Measurements from ENCODE around the gene NKAPL. TPM values are rescaled to one million over a fixed set of nuclear protein-coding genes. Genes with fewer than 3 reads are reported as not detected.

NKAPL gene
- total RNA-seq, 1 donor from 2014 or later: not detected

DNA sequence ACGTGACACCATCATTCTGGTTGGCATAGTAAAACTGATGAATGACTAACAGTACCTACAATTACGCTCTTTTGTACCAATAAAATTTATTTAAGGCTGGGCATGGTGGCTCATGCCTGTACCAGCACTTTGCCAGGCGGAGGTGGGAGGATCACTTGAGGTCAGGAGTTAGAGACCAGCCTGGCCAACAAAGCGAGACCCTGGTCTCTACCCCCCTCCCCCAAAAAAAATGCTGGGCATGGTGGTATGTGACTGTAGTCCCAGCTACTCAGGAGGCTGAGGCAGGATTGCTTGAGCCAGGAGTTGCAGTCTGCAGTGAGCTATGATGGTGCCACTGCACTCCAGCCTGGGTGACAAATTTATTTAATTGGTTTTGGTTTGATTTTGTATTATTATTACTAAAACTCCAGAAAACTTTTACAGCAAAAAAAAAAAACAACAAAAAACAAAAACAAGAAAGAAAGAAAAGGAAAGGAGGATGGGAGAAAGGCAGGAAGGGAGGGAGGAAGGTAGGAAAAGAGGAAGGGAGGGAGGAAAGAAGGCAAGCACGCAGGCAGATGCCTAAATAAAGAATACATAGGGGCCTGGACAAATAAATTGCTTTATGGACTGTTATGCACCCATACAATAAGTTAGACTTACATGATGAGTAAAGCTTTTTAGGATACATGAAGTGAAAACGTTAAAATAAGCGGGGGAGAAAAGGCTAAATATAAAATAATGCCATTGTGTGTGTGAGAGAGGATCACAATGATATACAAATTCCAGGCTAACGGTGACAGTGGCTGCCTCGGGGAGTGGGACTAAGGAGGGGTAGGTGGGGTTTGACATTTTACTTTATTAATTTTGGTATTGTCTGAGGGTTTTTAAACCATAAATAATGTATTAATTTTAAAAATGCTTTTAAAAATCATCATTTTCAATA lies 34.7 kb upstream of the NKAPL start:
- TF ChIP-seq, protein P1, sequence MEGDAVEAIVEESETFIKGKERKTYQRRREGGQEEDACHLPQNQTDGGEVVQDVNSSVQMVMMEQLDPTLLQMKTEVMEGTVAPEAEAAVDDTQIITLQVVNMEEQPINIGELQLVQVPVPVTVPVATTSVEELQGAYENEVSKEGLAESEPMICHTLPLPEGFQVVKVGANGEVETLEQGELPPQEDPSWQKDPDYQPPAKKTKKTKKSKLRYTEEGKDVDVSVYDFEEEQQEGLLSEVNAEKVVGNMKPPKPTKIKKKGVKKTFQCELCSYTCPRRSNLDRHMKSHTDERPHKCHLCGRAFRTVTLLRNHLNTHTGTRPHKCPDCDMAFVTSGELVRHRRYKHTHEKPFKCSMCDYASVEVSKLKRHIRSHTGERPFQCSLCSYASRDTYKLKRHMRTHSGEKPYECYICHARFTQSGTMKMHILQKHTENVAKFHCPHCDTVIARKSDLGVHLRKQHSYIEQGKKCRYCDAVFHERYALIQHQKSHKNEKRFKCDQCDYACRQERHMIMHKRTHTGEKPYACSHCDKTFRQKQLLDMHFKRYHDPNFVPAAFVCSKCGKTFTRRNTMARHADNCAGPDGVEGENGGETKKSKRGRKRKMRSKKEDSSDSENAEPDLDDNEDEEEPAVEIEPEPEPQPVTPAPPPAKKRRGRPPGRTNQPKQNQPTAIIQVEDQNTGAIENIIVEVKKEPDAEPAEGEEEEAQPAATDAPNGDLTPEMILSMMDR (IDR thresholded peaks at IDR 0.05): no peak
- Mint-ChIP-seq H3K27me3 (ENCODE audit: low read depth) (peaks cover 12% of the 10 kb centered on the region), H3K27ac (ENCODE audit: unreplicated experiment) (peak overlapping the region; percentile 85)

DNA sequence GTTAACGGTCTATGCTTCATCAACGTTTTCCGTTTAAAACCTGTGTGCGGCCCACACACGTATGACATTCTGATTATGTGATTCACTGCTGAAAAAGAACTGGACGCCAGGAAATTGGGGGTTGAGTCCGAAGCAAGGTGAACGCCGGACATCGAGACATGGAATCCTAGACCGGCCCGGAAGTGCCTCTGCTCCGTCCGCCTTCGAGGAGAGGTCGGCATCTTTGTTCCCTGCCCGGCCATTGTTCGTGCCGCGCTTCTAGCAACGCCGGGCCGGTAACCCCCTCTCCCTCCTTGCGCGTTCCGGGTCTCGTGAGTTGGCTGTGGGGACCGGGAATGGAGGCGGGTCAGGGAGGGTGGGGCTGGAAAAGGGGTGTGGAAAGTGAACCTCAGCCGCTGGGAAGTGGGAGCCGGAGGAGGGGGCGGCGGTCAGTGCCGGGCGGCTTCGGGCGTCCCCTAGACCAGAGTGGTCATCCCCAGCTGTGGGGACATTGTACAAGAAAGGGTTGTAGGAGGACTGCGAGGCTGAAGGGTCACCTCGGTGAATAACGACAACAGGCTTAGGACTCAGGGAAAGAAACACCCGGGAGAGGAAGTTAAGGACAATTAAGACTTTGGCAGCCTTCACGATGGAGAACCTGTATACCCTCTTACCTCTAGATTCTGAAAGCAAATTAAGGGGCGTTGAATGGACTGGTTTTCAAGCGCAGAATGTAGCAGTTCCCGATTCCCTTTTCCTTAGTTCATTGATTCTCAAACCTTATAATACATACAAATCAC lies 33.9 kb upstream of the NKAPL start, which contains the start of gene ZSCAN9:
Gene ZSCAN9, plus strand, starts transcription at position 220 of the 779 bp plus-strand sequence. CDS start 1,810 bp downstream, outside the sequence.
- Mint-ChIP-seq H3K4me1 (ENCODE audit: low read depth) (peaks cover 18% of the 10 kb centered on the region), H3K27me3 (ENCODE audit: low read depth) (peaks cover 10% of the 10 kb centered on the region), H3K27ac (ENCODE audit: unreplicated experiment) (peak within 1 kb of the TSS; percentile 85), H3K9me3 (ENCODE audit: low read depth) (no peaks in the 10 kb centered on the region), H3K36me3 (ENCODE audit: low read depth) (peaks cover 19% of the 10 kb centered on the region), H3K4me3 (ENCODE audit: unreplicated experiment) (peak within 1 kb of the TSS; percentile 92)
- DNase-seq (ENCODE audit: low spot score): no peak
- TF ChIP-seq, protein P1 (IDR thresholded peaks at IDR 0.05): no peak

More for the DNA sequence above, 34.7 kb upstream of the NKAPL start:
- Mint-ChIP-seq H3K4me1 (ENCODE audit: low read depth) (peaks cover 18% of the 10 kb centered on the region), H3K4me3 (ENCODE audit: unreplicated experiment) (peak overlapping the region; percentile 92), H3K36me3 (ENCODE audit: low read depth) (peaks cover 16% of the 10 kb centered on the region), H3K9me3 (ENCODE audit: low read depth) (no peaks in the 10 kb centered on the region)
- DNase-seq (ENCODE audit: low spot score): no peak

DNA sequence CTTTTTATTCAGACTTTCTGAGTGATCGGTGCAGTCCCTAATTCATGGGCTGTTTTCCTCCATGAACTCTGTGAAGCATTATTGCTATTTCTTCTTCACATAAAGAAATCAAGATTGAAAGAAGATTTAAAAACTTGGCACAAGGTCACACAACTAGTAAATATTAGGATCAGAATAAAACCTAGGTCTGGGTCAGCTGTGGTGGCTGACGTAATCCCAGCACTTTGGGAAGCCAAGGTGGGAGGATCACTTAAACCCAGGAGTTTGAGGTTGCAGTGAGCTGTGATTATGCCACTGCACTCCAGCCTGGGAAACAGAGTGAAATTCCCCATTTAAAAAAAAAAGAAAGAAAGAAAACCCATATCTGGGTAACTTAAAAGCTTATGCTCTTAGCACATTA lies 32.6 kb upstream of the NKAPL start:
- H3K9me3 Mint-ChIP-seq (ENCODE audit: low read depth): no peaks in the 10 kb centered on the region

DNA sequence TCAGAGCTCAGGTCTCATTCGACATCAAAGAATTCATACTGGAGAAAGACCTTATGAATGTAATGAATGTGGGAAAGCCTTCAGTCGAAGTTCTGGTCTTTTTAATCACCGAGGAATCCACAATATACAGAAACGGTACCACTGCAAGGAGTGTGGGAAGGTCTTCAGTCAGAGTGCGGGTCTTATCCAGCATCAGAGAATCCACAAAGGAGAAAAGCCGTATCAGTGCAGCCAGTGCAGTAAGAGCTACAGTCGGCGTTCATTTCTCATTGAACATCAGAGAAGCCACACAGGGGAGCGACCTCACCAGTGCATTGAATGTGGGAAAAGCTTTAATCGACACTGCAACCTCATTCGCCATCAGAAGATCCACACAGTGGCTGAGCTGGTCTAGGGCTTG lies 26.3 kb upstream of the NKAPL start:
- Mint-ChIP-seq H3K36me3 (ENCODE audit: low read depth) (peaks cover 42% of the 10 kb centered on the region), H3K9me3 (ENCODE audit: low read depth) (peaks cover 7% of the 10 kb centered on the region), H3K27me3 (ENCODE audit: low read depth) (no peaks in the 10 kb centered on the region), H3K4me3 (ENCODE audit: unreplicated experiment) (no peak overlapping the region), H3K27ac (ENCODE audit: unreplicated experiment) (no peak overlapping the region), H3K4me1 (ENCODE audit: low read depth) (no peaks in the 10 kb centered on the region)
- no peak for DNase-seq (ENCODE audit: low spot score)
- TF ChIP-seq, protein P1 (IDR thresholded peaks at IDR 0.05): no peak

More for the DNA sequence above, 32.6 kb upstream of the NKAPL start:
- Mint-ChIP-seq H3K36me3 (ENCODE audit: low read depth) (peaks cover 29% of the 10 kb centered on the region), H3K27me3 (ENCODE audit: low read depth) (peaks cover 5% of the 10 kb centered on the region), H3K4me1 (ENCODE audit: low read depth) (peaks cover 18% of the 10 kb centered on the region), H3K27ac (ENCODE audit: unreplicated experiment) (no peak overlapping the region), H3K4me3 (ENCODE audit: unreplicated experiment) (peak overlapping the region; percentile 92)
- TF ChIP-seq, protein P1 (IDR thresholded peaks at IDR 0.05): no peak
- DNase-seq (ENCODE audit: low spot score): no peak

DNA sequence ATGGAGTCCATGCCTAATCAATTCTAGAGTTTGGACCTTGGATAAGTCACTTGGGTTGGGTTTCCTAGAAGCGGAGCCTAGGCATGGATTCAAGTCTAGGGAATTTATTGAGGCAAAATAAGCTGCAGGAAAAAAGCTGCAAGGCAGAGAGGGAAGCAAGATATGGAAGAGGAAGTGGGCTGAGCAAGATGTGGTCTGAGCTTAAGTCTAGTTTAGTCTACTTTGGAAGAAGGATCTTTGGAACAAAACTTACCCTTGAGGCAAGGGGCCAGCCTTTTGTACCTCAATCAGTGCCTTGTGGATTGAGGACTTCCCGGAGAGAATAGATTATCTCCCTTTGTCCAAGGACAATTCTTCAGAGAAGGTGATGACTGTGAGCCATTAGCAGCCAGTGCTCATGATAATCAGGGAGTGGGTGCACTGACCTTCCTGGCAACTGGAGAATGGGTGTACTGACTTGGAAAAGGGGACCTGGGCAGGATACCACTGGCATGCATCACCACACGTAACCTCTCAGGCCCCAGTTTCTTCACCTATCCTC lies 23.1 kb upstream of the NKAPL start:
- Mint-ChIP-seq H3K9me3 (ENCODE audit: low read depth) (peaks cover 11% of the 10 kb centered on the region), H3K27me3 (ENCODE audit: low read depth) (no peaks in the 10 kb centered on the region), H3K27ac (ENCODE audit: unreplicated experiment) (no peak overlapping the region), H3K4me1 (ENCODE audit: low read depth) (no peaks in the 10 kb centered on the region), H3K36me3 (ENCODE audit: low read depth) (peaks cover 26% of the 10 kb centered on the region), H3K4me3 (ENCODE audit: unreplicated experiment) (no peak overlapping the region)
- no peak for DNase-seq (ENCODE audit: low spot score)
- TF ChIP-seq, protein P1 (IDR thresholded peaks at IDR 0.05): no peak
